Mesenchymal stem cell (in vitro differentiated cells and primary cell): ENCODE measurements around the gene WDR5.

ENCODE experiments used
- DNase-seq: peaks from one replicate; pipeline ENCODE4 v3.0.0-alpha.2; 2013
- H2AFZ ChIP-seq: one replicate; pipeline ENCODE4 v1.6.1; 2013; ENCODE audit warnings: low read depth, mild to moderate bottlenecking, control low read depth, inconsistent platforms, low read length, moderate library complexity
- H2AK5ac ChIP-seq: 2 replicates; pipeline ENCODE4 v1.6.1; 2013; ENCODE audit warnings: low read length, moderate library complexity, mild to moderate bottlenecking, inconsistent platforms; ENCODE audit not compliant: severe bottlenecking
- H2BK120ac ChIP-seq: one replicate; pipeline ENCODE4 v1.6.1; 2013; ENCODE audit warnings: low read depth, mild to moderate bottlenecking, inconsistent platforms, low read length, moderate library complexity
- H2BK12ac ChIP-seq, 2 experiments: one replicate each; pipeline ENCODE4 v1.6.1; 2013; ENCODE audit warnings: inconsistent platforms in 2 of 2, low read length in 2 of 2, mild to moderate bottlenecking in 2 of 2, moderate library complexity in 2 of 2, control low read depth in 1 of 2
- H2BK15ac ChIP-seq: one replicate; pipeline ENCODE4 v1.6.1; 2013; ENCODE audit warnings: mild to moderate bottlenecking, low read depth, inconsistent platforms; ENCODE audit not compliant: poor library complexity, severe bottlenecking
- H2BK5ac ChIP-seq: 2 replicates; pipeline ENCODE4 v1.6.1; 2013; ENCODE audit warnings: low read depth, mild to moderate bottlenecking, low read length, control low read depth, inconsistent platforms; ENCODE audit not compliant: poor library complexity, severe bottlenecking
- H3K14ac ChIP-seq, 2 experiments: one replicate each; pipeline ENCODE4 v1.6.1; 2013; ENCODE audit warnings: inconsistent platforms in 2 of 2, low read length in 2 of 2, control low read depth in 1 of 2, mild to moderate bottlenecking in 1 of 2, moderate library complexity in 1 of 2
- H3K18ac ChIP-seq, 2 experiments: one replicate each; pipeline ENCODE4 v1.6.1; 2013; ENCODE audit warnings: inconsistent platforms in 2 of 2, low read length in 2 of 2, control low read depth in 1 of 2, low read depth in 1 of 2, mild to moderate bottlenecking in 1 of 2
- H3K23ac ChIP-seq, 2 experiments: one replicate each; pipeline ENCODE4 v1.6.1; 2013; ENCODE audit warnings: inconsistent platforms in 2 of 2, low read length in 2 of 2, mild to moderate bottlenecking in 2 of 2, moderate library complexity in 2 of 2, control low read depth in 1 of 2
- H3K27ac ChIP-seq: 2 replicates; pipeline ENCODE4 v1.5.1; 2013; ENCODE audit warnings: mild to moderate bottlenecking, moderate library complexity, low read length, control low read depth, inconsistent platforms; ENCODE audit not compliant: poor library complexity, severe bottlenecking
- H3K27me3 ChIP-seq, 2 experiments: 2 replicates each; pipeline versions ENCODE4 v1.6.1 to v1.7.0; 2013; ENCODE audit warnings: low read length in 2 of 2, mild to moderate bottlenecking in 2 of 2, moderate library complexity in 2 of 2, control low read depth in 1 of 2, inconsistent platforms in 1 of 2; ENCODE audit not compliant: control insufficient read depth in 1 of 2, insufficient read depth in 1 of 2
- H3K36me3 ChIP-seq, 2 experiments: 2 replicates each; pipeline versions ENCODE4 v1.6.1 to v1.7.0; 2013; ENCODE audit warnings: low read length in 2 of 2, control low read depth in 1 of 2, inconsistent platforms in 1 of 2, low read depth in 1 of 2, mild to moderate bottlenecking in 1 of 2; ENCODE audit not compliant: insufficient read depth in 2 of 2, control insufficient read depth in 1 of 2
- H3K4ac ChIP-seq, 2 experiments: one replicate each; pipeline ENCODE4 v1.6.1; 2013; ENCODE audit warnings: inconsistent platforms in 2 of 2, low read length in 2 of 2, mild to moderate bottlenecking in 2 of 2, moderate library complexity in 2 of 2, control low read depth in 1 of 2, low read depth in 1 of 2
- H3K4me1 ChIP-seq: 2 replicates; pipeline ENCODE4 v1.6.1; 2013; ENCODE audit warnings: low read depth, low read length, control low read depth; ENCODE audit not compliant: control insufficient read depth, insufficient read depth
- H3K4me2 ChIP-seq: 2 replicates; pipeline ENCODE4 v1.6.1; 2013; ENCODE audit warnings: low read length, mild to moderate bottlenecking, inconsistent platforms; ENCODE audit not compliant: poor library complexity, severe bottlenecking
- H3K4me3 ChIP-seq, 2 experiments: 2 replicates each; pipeline versions ENCODE4 v1.5.1 to v1.7.0; 2013; ENCODE audit warnings: low read length in 2 of 2, mild to moderate bottlenecking in 2 of 2, control low read depth in 1 of 2, low read depth in 1 of 2; ENCODE audit not compliant: insufficient read depth in 1 of 2
- H3K79me1 ChIP-seq: replicated peaks from 2 replicates; pipeline ENCODE4 v1.6.1; 2013; ENCODE audit warnings: mild to moderate bottlenecking, control low read depth, low read length, inconsistent platforms; ENCODE audit not compliant: poor library complexity, severe bottlenecking
- H3K9ac ChIP-seq: 2 replicates; pipeline ENCODE4 v1.7.0; 2013; ENCODE audit warnings: mild to moderate bottlenecking, low read length, moderate library complexity
- H3K9me3 ChIP-seq: 2 replicates; pipeline ENCODE4 v1.7.0; 2013; ENCODE audit warnings: mild to moderate bottlenecking, low read length; ENCODE audit not compliant: control insufficient read depth
- H4K8ac ChIP-seq: one replicate; pipeline ENCODE4 v1.6.1; 2013; ENCODE audit warnings: inconsistent platforms, mild to moderate bottlenecking, low read length, moderate library complexity
- H4K91ac ChIP-seq: one replicate; pipeline ENCODE4 v1.6.1; 2013; ENCODE audit warnings: mild to moderate bottlenecking, low read length, inconsistent platforms
- WGBS: methylation state at CpG from one replicate; pipeline ENCODE4 v1.1.7; 2013; ENCODE audit warnings: mixed read lengths; 5-methylcytosine and 5-hydroxymethylcytosine counted together

Gene WDR5

GRCh38 chr9:134138292-134138691 is 2.4 kb downstream of the WDR5 start:
- Histone ChIP-seq H2AK5ac (no peak overlapping the region), H3K18ac (no peak overlapping the region), H4K8ac (no peak overlapping the region), H2BK5ac (no peak overlapping the region), H3K4ac (no peak overlapping the region), H3K23ac (no peak overlapping the region), H4K91ac (no peak overlapping the region), H3K9me3 (no peaks in the 10 kb centered on the region), H3K27me3 (no peaks in the 10 kb centered on the region), H3K36me3 (peaks cover 29 to 38% of the 10 kb centered on the region in 2 experiments), H3K14ac (no peak overlapping the region), H2BK15ac (no peak overlapping the region), H3K27ac (no peak overlapping the region), H3K9ac (peak overlapping the region; percentile 59), H2BK12ac (no peak overlapping the region), H2AFZ (no peak overlapping the region), H3K79me1 (peaks cover 34% of the 10 kb centered on the region), H3K4me1 (peaks cover 25% of the 10 kb centered on the region), H3K4me3 (peak overlapping the region in 1 of 2 experiments; percentile 96), H2BK120ac (no peak overlapping the region), H3K4me2 (no peak overlapping the region)
- DNase-seq, result no peak
- WGBS, result 95% methylated on average over 10 of the region's 10 CpGs

- no peaks in the 10 kb centered on the region for H3K9me3 ChIP-seq
- H2BK15ac ChIP-seq, result no peak overlapping the region
- peaks cover 38% of the 10 kb centered on the region for H3K79me1 ChIP-seq
- H4K8ac ChIP-seq, result peak overlapping the region; percentile 1
- peak; percentile 33 for DNase-seq
- H2AK5ac ChIP-seq, result no peak overlapping the region
- no peak overlapping the region for H2BK12ac ChIP-seq
- no peak overlapping the region for H3K4me2 ChIP-seq
- H3K4me1 ChIP-seq, result peaks cover 25% of the 10 kb centered on the region
- H3K14ac ChIP-seq, result peak overlapping the region in 1 of 2 experiments; percentile 81
- H3K27me3 ChIP-seq, result no peaks in the 10 kb centered on the region
- peak overlapping the region in 1 of 2 experiments; percentile 20 for H3K4ac ChIP-seq
- no peak overlapping the region for H2BK5ac ChIP-seq
- 76% methylated on average over 11 of the region's 11 CpGs for WGBS
- H2BK120ac ChIP-seq, result no peak overlapping the region
- H3K36me3 ChIP-seq, result peaks cover 35 to 44% of the 10 kb centered on the region in 2 experiments
- peak overlapping the region; percentile 59 for H3K9ac ChIP-seq
- no peak overlapping the region for H2AFZ ChIP-seq
- no peak overlapping the region for H4K91ac ChIP-seq
- H3K27ac ChIP-seq, result no peak overlapping the region
- peak overlapping the region in 1 of 2 experiments; percentile 96 for H3K4me3 ChIP-seq
- H3K23ac ChIP-seq, result peak overlapping the region in 1 of 2 experiments; percentile 73
- H3K18ac ChIP-seq, result peak overlapping the region in 1 of 2 experiments; percentile 66
Measured at GRCh38 chr9:134139081-134139480, 3.2 kb downstream of the WDR5 start.

GRCh38 chr9:134141906-134142305 is 6.0 kb downstream of the WDR5 start:
- H2BK5ac ChIP-seq, result no peak overlapping the region
- no peak overlapping the region for H2BK15ac ChIP-seq
- no peak overlapping the region for H3K9ac ChIP-seq
- no peaks in the 10 kb centered on the region for H3K9me3 ChIP-seq
- no peak overlapping the region for H4K91ac ChIP-seq
- DNase-seq, result no peak
- H3K23ac ChIP-seq, result no peak overlapping the region
- no peak overlapping the region for H3K27ac ChIP-seq
- WGBS, result 96% methylated on average over 12 of the region's 13 CpGs
- H3K79me1 ChIP-seq, result peaks cover 40% of the 10 kb centered on the region
- no peak overlapping the region for H3K4me2 ChIP-seq
- H3K18ac ChIP-seq, result no peak overlapping the region
- no peak overlapping the region for H2AFZ ChIP-seq
- H3K27me3 ChIP-seq, result no peaks in the 10 kb centered on the region
- H3K4me1 ChIP-seq, result peaks cover 17% of the 10 kb centered on the region
- H3K36me3 ChIP-seq, result peaks cover 59 to 66% of the 10 kb centered on the region in 2 experiments
- H3K14ac ChIP-seq, result no peak overlapping the region
- no peak overlapping the region for H2BK12ac ChIP-seq
- no peak overlapping the region for H4K8ac ChIP-seq
- H2AK5ac ChIP-seq, result no peak overlapping the region
- H2BK120ac ChIP-seq, result no peak overlapping the region
- H3K4ac ChIP-seq, result no peak overlapping the region
- no peak overlapping the region for H3K4me3 ChIP-seq

GRCh38 chr9:134144801-134145200 is 8.9 kb downstream of the WDR5 start:
- H3K23ac ChIP-seq, result no peak overlapping the region
- no peak overlapping the region for H3K14ac ChIP-seq
- H3K9me3 ChIP-seq, result no peaks in the 10 kb centered on the region
- no peak overlapping the region for H3K27ac ChIP-seq
- no peak for DNase-seq
- H3K4me3 ChIP-seq, result no peak overlapping the region
- H2AFZ ChIP-seq, result no peak overlapping the region
- H2BK120ac ChIP-seq, result no peak overlapping the region
- H3K4me2 ChIP-seq, result no peak overlapping the region
- H4K91ac ChIP-seq, result no peak overlapping the region
- H3K79me1 ChIP-seq, result peaks cover 52% of the 10 kb centered on the region
- no peak overlapping the region for H2BK5ac ChIP-seq
- no peaks in the 10 kb centered on the region for H3K27me3 ChIP-seq
- no peak overlapping the region for H2BK15ac ChIP-seq
- H3K4me1 ChIP-seq, result no peaks in the 10 kb centered on the region
- H2AK5ac ChIP-seq, result no peak overlapping the region
- no peak overlapping the region for H2BK12ac ChIP-seq
- peaks cover 83 to 88% of the 10 kb centered on the region in 2 experiments for H3K36me3 ChIP-seq
- H3K4ac ChIP-seq, result no peak overlapping the region
- H3K18ac ChIP-seq, result no peak overlapping the region
- 86% methylated on average over 4 of the region's 4 CpGs for WGBS
- no peak overlapping the region for H4K8ac ChIP-seq
- H3K9ac ChIP-seq, result no peak overlapping the region
